Activated CD8-positive, alpha-beta memory T cell treated with anti-CD3 and anti-CD28 coated beads, Interleukin-2, amount 10 ng/mL, durations not matched to agents 7 days and 5 days (primary cell): ENCODE results near the gene ZFY. TPM values are rescaled to one million over a fixed set of nuclear protein-coding genes. Genes with fewer than 3 reads are reported as not detected.

Experiments
- total RNA-seq, 2 experiments: library from RNA; stranded (reverse); gene quantifications; one replicate each; pipeline ENCODE4 v1.2.3, GENCODE V29; 2021

Gene ZFY
- total RNA-seq, 2 experiments from 2014 or later: 14.3 to 14.6 TPM

Other genes with a start within 250 kb of the ZFY start
- not detected for gene SRY, start 147.7 kb upstream of the ZFY start, total RNA-seq
- 100 to 1,000 TPM; 204 to 220 TPM for gene RPS4Y1, start 93.8 kb upstream of the ZFY start, total RNA-seq